ENCODE measurements around the gene CAMP. TPM values are rescaled to one million over a fixed set of nuclear protein-coding genes. Genes with fewer than 3 reads are reported as not detected.

The CAMP gene, protein sequence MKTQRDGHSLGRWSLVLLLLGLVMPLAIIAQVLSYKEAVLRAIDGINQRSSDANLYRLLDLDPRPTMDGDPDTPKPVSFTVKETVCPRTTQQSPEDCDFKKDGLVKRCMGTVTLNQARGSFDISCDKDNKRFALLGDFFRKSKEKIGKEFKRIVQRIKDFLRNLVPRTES
- not detected in 2 replicates for total RNA-seq

GRCh38 chr3:48222616-48223513, at the start of gene CAMP:
Gene CAMP, plus strand, starts transcription at chr3:48223495. Its CDS starts 17 bp downstream, at chr3:48223512.

DNA sequence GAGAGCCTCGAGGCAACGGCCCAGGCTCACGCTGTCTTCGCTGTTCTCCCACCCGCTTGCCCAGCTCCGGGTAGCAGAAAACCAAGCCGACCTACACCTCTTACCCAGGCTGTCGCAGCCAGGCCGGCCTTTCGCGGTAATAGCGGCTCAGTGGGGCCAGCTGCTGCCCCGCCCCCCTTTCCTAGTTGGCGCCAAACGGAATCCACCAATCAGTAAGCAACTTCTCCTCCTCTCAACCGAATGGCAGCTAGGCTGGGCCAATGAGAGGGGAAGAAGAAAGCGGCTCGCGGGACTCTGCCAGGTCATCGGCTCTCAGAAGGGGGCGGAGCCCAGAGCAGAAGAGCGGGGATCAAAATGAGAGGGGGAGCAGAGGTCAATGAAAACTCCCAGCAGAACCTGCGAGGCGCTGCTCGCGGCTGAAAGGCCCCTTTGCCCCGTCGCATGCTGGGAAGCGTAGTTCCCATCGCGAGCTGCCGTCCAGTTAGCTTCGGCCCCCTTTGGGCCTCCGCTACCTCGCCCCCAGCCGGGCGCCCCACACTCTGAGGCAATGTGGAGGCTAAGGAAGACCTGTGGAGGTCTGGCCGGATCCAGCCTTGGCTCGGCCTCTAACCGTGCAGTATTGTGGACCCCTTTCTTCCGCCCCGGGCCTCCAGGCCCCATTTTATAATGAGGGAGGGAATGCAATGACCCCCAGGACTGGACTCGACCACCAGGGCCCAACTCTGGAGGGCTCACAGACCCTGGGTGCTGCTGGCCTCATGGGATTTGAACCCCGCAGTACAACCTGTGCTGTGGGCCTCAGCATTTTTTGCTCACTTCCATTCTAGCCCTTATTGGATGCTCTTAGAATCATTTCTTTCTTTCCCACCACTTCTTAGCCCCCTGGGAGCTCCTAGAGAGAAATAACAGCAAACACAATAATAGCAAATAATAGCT, 34.8 kb upstream of the CAMP start, which contains the start of gene CDC25A:
Gene CDC25A (minus strand): TSS at position 152 of the 936 bp plus-strand sequence. CDS start 470 bp downstream, outside the sequence.

Other genes starting within 250 kb of the CAMP start
- 92.9 and 124 TPM in 2 replicates for gene MAP4, start 207.1 kb upstream of the CAMP start, total RNA-seq
- gene CDC25A, start 35.1 kb upstream of the CAMP start, total RNA-seq: 14.2 and 22.8 TPM in 2 replicates
- gene ZNF589, start 17.6 kb downstream of the CAMP start, total RNA-seq: 5.1 and 8.0 TPM in 2 replicates
- 30.1 and 37.4 TPM in 2 replicates for gene NME6, start 77.9 kb downstream of the CAMP start, total RNA-seq
- gene SPINK8, start 110.2 kb downstream of the CAMP start, total RNA-seq: not detected in 2 replicates
- not detected in 2 replicates for gene FBXW12, start 148.7 kb downstream of the CAMP start, total RNA-seq
- gene PLXNB1, start 206.6 kb downstream of the CAMP start, total RNA-seq: 108 and 120 TPM in 2 replicates
- gene CCDC51, start 216.6 kb downstream of the CAMP start, total RNA-seq: 22.7 and 31.3 TPM in 2 replicates
- 468 and 669 TPM in 2 replicates for gene TMA7, start 216.8 kb downstream of the CAMP start, total RNA-seq
- gene ATRIP, start 223.2 kb downstream of the CAMP start, total RNA-seq: 8.9 and 9.0 TPM in 2 replicates

Data from airway epithelial cell (primary cell).